HAP-1 (cell line): ENCODE results near the gene PTPN4.
A peak's percentile ranks its signal among the peaks of the same experiment; 100 is the strongest.

Experiments
- DNase-seq, 2 experiments: peaks; one replicate each; pipeline ENCODE4 v3.0.0-alpha.2; 2016 to 2020; ENCODE audit warnings: low spot score in 2 of 2
- H3K27me3 ChIP-seq: fragments of 250-450 bp; sonication (Bioruptor Pico); 2 replicates; pipeline ENCODE4 v1.5.1; 2020; ENCODE audit warnings: low read depth, mild to moderate bottlenecking, moderate library complexity
- H3K36me3 ChIP-seq: fragments of 250-450 bp; sonication (Bioruptor Pico); replicated peaks from 2 replicates; pipeline ENCODE4 v1.5.1; 2020; ENCODE audit warnings: mild to moderate bottlenecking
- H3K4me1 ChIP-seq: fragments of 250-450 bp; sonication (Bioruptor Pico); 2 replicates; pipeline ENCODE4 v1.5.1; 2020; ENCODE audit warnings: mild to moderate bottlenecking
- H3K4me3 ChIP-seq: fragments of 250-450 bp; sonication (Bioruptor Pico); 2 replicates; pipeline ENCODE4 v1.5.1; 2020; ENCODE audit warnings: mild to moderate bottlenecking, moderate library complexity
- H3K9me3 ChIP-seq: fragments of 250-450 bp; sonication (Bioruptor Pico); 2 replicates; pipeline ENCODE4 v1.5.1; 2020; ENCODE audit warnings: mild to moderate bottlenecking, moderate library complexity
- in situ Hi-C: fragments of 300-500 bp; cut with MboI; formaldehyde crosslinking; loops from 3 replicates; pipeline ENCODE4 v1.14.3; 2020; ENCODE audit warnings: low sequenced_read_pairs, inconsistent platforms, mixed read lengths

The PTPN4 gene

DNA sequence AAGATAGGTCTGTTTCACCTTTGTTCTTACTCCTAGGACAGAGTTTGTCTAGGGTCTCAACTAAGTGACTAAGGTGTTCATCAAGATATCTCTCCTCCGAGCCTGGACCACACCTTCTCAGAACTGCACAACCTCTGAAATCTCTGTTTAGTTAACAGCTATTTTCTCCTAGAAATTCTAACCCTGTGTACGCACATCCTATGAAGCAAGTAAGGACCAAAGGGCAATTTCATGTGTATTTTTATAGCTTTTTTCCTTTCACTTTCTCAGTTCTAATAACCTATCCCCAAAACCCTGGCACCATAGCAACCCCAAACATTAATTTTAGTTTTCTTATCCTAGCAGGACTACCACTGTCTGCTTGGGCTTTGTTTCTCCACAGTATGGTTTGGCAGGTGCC lies 59.1 kb downstream of the PTPN4 start:
- no peaks in the 10 kb centered on the region for H3K36me3 ChIP-seq
- H3K4me1 ChIP-seq = peaks cover 3% of the 10 kb centered on the region
- H3K27me3 ChIP-seq = no peaks in the 10 kb centered on the region
- H3K4me3 ChIP-seq = no peak overlapping the region
- H3K9me3 ChIP-seq = no peaks in the 10 kb centered on the region
- in situ Hi-C loops = no loop called here
- DNase-seq = no peak

DNA sequence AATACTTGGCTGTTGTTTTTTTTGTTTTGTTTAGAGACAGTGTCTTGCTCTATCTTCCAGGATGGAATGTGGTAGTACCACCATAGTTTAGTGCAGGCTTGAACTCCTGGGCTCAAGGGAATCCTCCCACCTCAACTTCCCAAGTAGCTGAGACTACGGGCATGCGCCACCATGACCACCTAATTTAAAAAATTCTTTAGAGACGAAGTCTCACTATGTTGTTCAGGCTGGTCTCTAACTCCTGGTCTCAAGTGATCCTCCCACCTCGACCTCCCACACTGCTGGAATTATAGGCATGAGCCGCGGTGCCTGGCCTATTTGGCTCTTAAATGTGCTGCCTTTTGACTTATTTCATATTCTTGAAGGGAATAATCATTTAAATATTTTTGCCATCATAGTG lies 60.1 kb downstream of the PTPN4 start:
- H3K4me3 ChIP-seq = no peak overlapping the region
- no peaks in the 10 kb centered on the region for H3K36me3 ChIP-seq
- in situ Hi-C loops = no loop called here
- H3K27me3 ChIP-seq = no peaks in the 10 kb centered on the region
- no peaks in the 10 kb centered on the region for H3K9me3 ChIP-seq
- no peak for DNase-seq
- H3K4me1 ChIP-seq = peaks cover 3% of the 10 kb centered on the region

DNA sequence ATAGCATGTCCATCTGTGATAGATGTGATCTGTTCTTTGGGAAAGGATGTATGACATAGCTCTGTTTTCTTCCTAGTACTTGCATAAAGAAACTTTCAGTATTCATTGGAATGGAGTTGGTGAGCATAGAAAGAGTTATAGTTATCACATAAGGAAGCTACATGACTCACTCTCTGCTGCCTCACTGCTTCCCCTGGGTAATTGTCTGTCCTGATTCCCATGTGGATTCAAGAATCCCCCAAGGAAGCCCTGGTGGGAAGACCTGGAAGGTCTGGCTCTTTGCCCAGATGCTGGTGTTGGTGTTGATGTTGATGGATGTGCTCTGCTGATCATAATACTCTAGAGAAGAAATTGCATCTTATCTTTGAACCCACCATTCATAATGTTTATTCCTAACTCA lies 60.6 kb downstream of the PTPN4 start:
- H3K4me3 ChIP-seq = no peak overlapping the region
- H3K9me3 ChIP-seq = no peaks in the 10 kb centered on the region
- in situ Hi-C loops = no loop called here
- H3K27me3 ChIP-seq = no peaks in the 10 kb centered on the region
- H3K36me3 ChIP-seq = no peaks in the 10 kb centered on the region
- peak in 1 of 2 experiments; percentile 49 for DNase-seq
- H3K4me1 ChIP-seq = peaks cover 3% of the 10 kb centered on the region

DNA sequence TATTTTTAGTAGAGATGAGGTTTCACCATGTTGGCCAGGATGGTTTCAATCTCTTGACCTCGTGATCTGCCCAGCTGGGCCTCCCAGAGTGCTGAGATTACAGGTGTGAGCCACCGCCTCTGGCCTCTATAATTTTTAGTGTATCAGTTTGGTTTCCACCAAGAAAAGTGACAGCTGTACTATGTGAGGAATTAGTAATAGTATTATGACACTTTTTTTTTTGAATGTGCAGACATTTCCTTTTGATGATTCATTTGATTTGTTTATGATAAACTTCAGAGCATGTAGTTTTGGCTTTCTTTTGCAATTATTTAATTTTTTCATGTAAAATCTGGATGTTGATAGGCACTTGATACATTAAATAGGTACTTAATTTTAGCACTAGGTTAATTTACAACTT lies 61.5 kb downstream of the PTPN4 start:
- no peak overlapping the region for H3K4me3 ChIP-seq
- no peaks in the 10 kb centered on the region for H3K36me3 ChIP-seq
- in situ Hi-C loops = no loop called here
- DNase-seq = no peak
- no peaks in the 10 kb centered on the region for H3K9me3 ChIP-seq
- H3K27me3 ChIP-seq = no peaks in the 10 kb centered on the region
- H3K4me1 ChIP-seq = peaks cover 3% of the 10 kb centered on the region

DNA sequence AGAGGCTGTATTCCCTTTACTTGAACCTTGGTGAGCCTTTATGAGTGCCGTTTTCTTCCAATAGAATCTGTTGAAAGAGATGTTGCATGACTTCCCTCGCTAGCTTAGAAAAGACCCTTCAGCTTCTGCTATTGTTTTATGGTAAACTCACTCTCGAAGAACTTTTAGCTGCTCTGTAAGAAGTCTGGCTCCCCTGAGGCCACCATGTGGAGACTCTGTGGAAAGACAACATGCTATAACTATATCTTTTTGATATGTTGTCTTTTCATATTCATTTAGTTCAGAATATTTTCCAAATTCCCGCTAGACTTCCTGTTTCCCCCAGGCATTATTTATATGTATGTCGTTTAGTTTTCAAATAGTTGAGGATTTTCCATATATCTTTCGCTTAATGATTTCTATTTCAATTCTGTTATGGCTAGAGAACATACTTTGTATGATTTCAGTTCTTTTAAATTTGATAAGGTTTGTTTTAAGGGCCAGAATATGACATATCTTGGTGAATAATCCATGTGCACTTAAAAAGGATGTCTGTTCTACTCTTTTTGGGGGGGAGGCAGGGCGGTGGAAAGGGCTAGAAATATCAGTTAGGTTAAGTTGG lies 64.1 kb downstream of the PTPN4 start:
- DNase-seq = peak; percentile 50 to 58
- in situ Hi-C loops = no loop called here
- H3K36me3 ChIP-seq = no peaks in the 10 kb centered on the region
- no peaks in the 10 kb centered on the region for H3K27me3 ChIP-seq
- H3K4me1 ChIP-seq = peaks cover 3% of the 10 kb centered on the region
- H3K4me3 ChIP-seq = no peak overlapping the region
- no peaks in the 10 kb centered on the region for H3K9me3 ChIP-seq

DNA sequence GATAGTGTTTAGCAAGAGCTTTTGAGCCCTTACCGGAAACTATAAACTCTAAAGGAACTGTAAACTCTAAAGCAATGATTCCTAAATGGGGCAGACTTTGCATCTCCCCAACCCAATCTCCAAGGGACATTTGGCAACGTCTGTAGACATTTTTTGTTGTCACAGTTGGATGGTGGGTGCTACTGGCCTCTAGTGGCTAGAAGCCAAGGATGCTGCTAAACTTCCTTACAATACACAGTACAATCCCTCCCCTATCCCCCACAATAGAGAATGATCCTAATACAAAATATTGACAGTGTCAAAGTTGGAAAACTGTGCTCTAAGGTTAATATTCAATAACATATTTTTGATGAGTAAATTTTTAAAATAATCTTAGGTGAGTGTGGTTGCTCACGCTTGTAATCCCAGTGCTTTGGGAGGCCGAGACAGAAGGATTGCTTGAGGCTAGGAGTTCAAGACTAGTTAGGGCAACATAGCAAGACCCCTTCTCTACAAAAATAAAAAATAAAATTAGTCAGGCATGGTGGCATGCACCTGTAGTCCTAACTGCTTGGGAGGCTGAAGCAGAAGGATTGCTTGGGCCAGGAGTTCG lies 66.7 kb downstream of the PTPN4 start:
- no peak overlapping the region for H3K4me3 ChIP-seq
- in situ Hi-C loops = no loop called here
- no peaks in the 10 kb centered on the region for H3K36me3 ChIP-seq
- no peaks in the 10 kb centered on the region; the same call in 1 of the 2 replicates for H3K9me3 ChIP-seq
- DNase-seq = peak; percentile 40 to 49
- H3K4me1 ChIP-seq = peaks cover 3% of the 10 kb centered on the region
- no peaks in the 10 kb centered on the region for H3K27me3 ChIP-seq

DNA sequence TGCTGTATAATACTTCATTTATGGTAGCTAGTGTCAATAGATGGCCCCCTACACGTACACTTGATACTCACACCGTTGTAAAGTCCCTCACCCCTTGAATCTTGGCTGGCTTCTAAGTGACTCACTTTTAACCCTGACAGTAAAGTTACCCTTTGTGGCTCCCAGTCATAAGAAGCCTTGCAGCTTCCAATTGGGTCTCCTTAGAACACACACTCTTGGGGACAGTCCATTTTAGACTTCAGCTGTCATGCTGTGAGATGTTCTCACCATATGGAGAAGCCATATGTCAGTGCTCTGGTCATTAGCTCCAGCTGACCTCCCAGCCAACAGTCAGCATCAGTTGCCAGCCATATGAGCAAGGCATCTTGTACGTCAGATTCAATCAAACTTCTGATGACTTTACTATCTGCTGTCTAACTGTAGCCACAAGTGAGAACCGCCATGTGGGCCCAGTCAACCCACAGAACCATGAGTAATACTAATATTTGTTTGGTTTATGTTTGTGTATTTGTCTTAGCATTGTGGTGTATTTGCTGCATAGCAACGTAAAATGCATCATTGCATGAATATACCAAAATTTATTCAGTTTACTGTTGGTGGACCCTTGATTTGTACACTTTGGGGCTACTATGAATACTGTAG lies 68.3 kb downstream of the PTPN4 start:
- in situ Hi-C loops = no loop called here
- no peak for DNase-seq
- no peak overlapping the region for H3K4me3 ChIP-seq
- H3K27me3 ChIP-seq = no peaks in the 10 kb centered on the region
- H3K9me3 ChIP-seq = no peaks in the 10 kb centered on the region; the same call in 1 of the 2 replicates
- peaks cover 10% of the 10 kb centered on the region for H3K4me1 ChIP-seq
- no peaks in the 10 kb centered on the region for H3K36me3 ChIP-seq

DNA sequence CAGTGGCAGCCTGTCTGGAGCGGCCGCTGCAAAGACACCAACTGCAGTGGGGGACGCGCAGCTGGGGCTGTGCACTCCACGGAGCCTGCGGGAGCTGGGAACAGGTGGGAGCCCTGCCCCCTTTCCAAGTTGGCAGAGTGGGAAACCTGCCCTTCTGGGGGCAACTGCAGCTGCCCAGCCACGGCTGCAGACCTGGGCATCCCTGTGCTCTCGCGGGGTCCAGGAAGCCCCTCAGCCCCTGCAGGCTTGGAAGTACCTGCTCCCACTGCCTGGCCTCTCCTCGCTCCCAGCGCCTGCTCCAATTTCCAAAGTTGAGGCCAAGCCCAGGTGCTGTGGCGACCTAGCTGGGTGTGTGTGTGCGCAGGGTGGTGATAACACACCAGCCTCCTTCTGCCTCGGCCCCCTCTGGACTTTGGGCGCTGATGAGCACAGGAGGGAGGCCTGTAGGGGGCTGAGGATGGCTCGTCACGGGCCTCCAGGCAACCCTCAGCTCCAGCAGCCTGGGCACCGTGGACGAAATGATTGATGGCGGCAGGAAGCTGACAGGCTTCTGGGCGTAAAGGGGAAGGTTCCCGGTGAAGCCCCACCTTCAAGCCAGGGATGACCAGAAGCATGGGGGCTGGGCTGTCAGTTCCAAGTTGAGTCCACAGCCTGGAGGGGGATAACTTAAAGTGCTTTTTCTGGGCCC lies 76.9 kb downstream of the PTPN4 start:
- Histone ChIP-seq H3K9me3 (no peaks in the 10 kb centered on the region), H3K4me3 (no peak overlapping the region), H3K36me3 (no peaks in the 10 kb centered on the region), H3K4me1 (peaks cover 7% of the 10 kb centered on the region), H3K27me3 (no peaks in the 10 kb centered on the region)
- in situ Hi-C loops = no loop called here
- no peak for DNase-seq

DNA sequence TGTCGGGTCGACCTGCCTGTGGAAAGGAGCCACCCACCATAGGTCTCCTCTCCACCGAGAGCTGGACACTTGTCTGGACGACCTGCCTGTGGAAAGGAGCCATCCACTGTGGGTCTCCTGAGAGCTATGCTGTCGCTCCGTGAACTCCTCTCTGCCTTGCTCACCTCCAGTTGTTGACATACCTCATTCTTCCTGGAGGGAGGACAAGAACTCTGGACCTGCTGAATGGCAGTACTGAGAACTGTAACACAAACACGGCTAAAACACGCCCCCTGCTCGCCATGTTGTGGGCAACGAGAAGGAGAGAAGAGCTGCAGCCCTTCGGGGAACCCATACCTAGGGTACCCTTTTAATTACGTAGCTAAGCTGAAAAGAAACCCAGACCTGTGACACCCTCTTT lies 77.6 kb downstream of the PTPN4 start:
- Histone ChIP-seq H3K9me3 (no peaks in the 10 kb centered on the region), H3K36me3 (no peaks in the 10 kb centered on the region), H3K4me1 (peaks cover 5% of the 10 kb centered on the region), H3K4me3 (no peak overlapping the region), H3K27me3 (no peaks in the 10 kb centered on the region)
- no peak for DNase-seq
- in situ Hi-C loops = no loop called here

DNA sequence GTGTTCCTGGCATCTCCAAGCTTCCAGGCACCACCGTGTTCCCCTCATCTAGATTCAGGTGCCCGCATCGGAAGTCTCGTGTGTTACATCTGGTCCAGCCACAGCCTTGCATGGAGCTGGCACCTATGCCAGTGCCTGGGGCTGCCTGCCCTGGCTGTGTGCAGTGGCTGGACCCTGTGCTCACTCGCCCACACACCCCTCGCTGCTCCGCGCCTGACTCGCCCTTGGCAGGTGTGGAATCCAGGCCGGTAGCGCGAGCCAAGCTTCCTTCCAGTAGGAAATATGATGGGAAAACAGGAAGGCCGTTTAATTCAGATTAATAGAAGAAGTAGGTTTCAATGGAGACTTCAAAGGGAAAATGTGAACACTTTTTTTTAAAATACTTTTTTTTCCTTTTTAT lies 78.0 kb downstream of the PTPN4 start:
- Histone ChIP-seq H3K27me3 (no peaks in the 10 kb centered on the region), H3K4me1 (peaks cover 1% of the 10 kb centered on the region), H3K9me3 (no peaks in the 10 kb centered on the region), H3K36me3 (no peaks in the 10 kb centered on the region), H3K4me3 (no peak overlapping the region)
- DNase-seq = no peak
- in situ Hi-C loops = no loop called here

DNA sequence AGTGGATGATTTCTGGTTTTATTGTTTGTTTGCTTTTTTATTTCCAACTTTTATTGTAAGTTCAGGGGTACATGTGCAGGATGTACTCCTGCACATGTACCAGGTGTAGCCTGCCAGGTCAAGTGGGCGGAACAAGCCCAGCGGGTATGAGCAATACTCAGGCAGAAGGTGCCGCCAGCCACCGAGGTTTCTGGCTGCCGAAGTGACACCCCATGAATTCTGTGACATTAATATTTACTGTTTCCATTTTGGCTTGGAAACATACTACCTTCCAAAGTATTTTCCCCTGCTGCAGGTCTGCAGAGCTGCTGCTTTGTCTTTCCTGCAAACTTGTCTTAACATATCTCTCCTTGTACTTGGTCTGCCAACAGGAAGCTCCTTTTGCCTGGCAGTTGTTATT lies 78.5 kb downstream of the PTPN4 start:
- H3K9me3 ChIP-seq = no peaks in the 10 kb centered on the region
- no peak overlapping the region for H3K4me3 ChIP-seq
- in situ Hi-C loops = no loop called here
- H3K27me3 ChIP-seq = no peaks in the 10 kb centered on the region
- no peaks in the 10 kb centered on the region; the same call in 1 of the 2 replicates for H3K4me1 ChIP-seq
- no peak for DNase-seq
- H3K36me3 ChIP-seq = no peaks in the 10 kb centered on the region

DNA sequence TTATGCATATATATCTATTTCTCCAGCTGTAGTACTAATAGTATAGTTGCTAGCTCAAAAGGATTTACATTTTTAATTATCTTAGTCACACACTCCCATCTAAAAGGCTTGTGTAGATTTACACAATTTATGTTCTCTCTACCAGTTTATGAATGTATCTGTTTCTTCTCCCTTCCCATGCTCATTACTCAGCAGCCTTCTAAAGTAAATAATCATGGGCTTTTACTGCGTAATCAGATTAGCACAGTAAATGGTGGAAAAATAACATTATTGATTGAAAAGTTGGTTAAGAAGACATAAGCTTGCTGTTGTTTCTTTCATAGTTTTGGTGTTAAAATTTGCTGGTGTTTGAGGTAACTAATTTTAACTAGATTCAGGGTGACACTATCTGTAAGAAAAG lies 81.8 kb downstream of the PTPN4 start:
- no peak for DNase-seq
- no peaks in the 10 kb centered on the region for H3K36me3 ChIP-seq
- in situ Hi-C loops = no loop called here
- H3K27me3 ChIP-seq = no peaks in the 10 kb centered on the region
- H3K4me1 ChIP-seq = no peaks in the 10 kb centered on the region
- no peak overlapping the region for H3K4me3 ChIP-seq
- no peaks in the 10 kb centered on the region for H3K9me3 ChIP-seq

DNA sequence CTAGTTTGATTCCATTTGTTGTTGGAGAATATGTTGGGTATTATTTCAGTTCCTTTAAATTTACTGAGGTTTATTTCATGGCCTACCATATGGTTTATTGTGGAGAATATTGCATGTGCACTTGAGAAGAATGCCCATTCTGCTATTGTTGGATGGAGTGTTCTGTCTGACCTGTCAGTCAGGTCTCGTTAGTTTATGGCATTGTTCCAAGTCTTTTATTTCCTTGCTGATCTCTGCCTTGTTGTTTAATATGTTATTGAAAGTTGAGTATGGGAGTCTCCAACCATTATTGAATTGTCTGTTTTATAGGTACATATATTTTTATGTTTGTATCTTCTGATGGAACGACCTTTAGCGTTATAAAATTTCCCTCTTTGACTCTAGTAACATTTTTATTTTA lies 86.3 kb downstream of the PTPN4 start:
- DNase-seq = no peak
- H3K36me3 ChIP-seq = no peaks in the 10 kb centered on the region
- in situ Hi-C loops = no loop called here

More for the DNA sequence above, 86.3 kb downstream of the PTPN4 start:
- Histone ChIP-seq H3K4me1 (no peaks in the 10 kb centered on the region), H3K9me3 (no peaks in the 10 kb centered on the region), H3K4me3 (no peak overlapping the region), H3K27me3 (no peaks in the 10 kb centered on the region)
